ENCODE measurements around the gene CHMP1A.

GRCh38 chr16:89667633-89668032 lies 10.1 kb upstream of the CHMP1A start:
- TF ChIP-seq CHD2 (IDR thresholded peaks at IDR 0.05; ENCODE audit: low read length, partially characterized antibody) (no peak), SREBF2 (IDR thresholded peaks at IDR 0.05) (no peak), MAX (IDR thresholded peaks at IDR 0.05) (no peak), JUN (IDR thresholded peaks at IDR 0.05) (no peak), RAD21 (conservative IDR thresholded peaks at IDR 0.05 in 1 of 2, IDR thresholded peaks at IDR 0.05 in 1 of 2) (no peak), CTCF (IDR thresholded peaks at IDR 0.05) (no peak), POLR2A (IDR thresholded peaks at IDR 0.05; ENCODE audit: low read length) (no peak), TP53 (CRISPR knock-in tag; IDR thresholded peaks at IDR 0.05) (no peak), CHD4 (IDR thresholded peaks at IDR 0.05; ENCODE audit: borderline replicate concordance) (no peak), USF2 (IDR thresholded peaks at IDR 0.05) (no peak)

Measured in A549 (cell line).